KMS-11 (cell line): ENCODE data around the gene RHEX.

Experiments
- H2AFZ ChIP-seq: fragments of 200-600 bp; sonication (generic); 2 replicates; pipeline ENCODE4 v1.6.1; 2016; ENCODE audit warnings: antibody characterized with exemption, mixed run types, low read depth
- H3K27ac ChIP-seq: fragments of 200-600 bp; sonication (generic); 2 replicates; pipeline ENCODE4 v1.6.1; 2016; ENCODE audit warnings: mild to moderate bottlenecking, mixed run types
- H3K27me3 ChIP-seq: fragments of 200-600 bp; sonication (generic); 2 replicates; pipeline ENCODE4 v1.6.1; 2017; ENCODE audit warnings: mild to moderate bottlenecking, low read depth, mixed run types, moderate library complexity; ENCODE audit not compliant: insufficient read depth
- H3K36me3 ChIP-seq: fragments of 200-600 bp; sonication (generic); 2 replicates; pipeline ENCODE4 v1.6.1; 2017; ENCODE audit warnings: mild to moderate bottlenecking, mixed run types; ENCODE audit not compliant: insufficient read depth
- H3K4me1 ChIP-seq: fragments of 200-600 bp; sonication (generic); 2 replicates; pipeline ENCODE4 v1.6.1; 2016; ENCODE audit warnings: mild to moderate bottlenecking, low read depth, mixed run types; ENCODE audit not compliant: poor library complexity, severe bottlenecking
- H3K4me2 ChIP-seq: fragments of 200-600 bp; sonication (generic); 2 replicates; pipeline ENCODE4 v1.7.0; 2016; ENCODE audit warnings: mild to moderate bottlenecking, mixed run types
- H3K4me3 ChIP-seq: fragments of 200-600 bp; sonication (generic); IDR thresholded peaks from 2 replicates; pipeline ENCODE4 v1.6.1; 2017; ENCODE audit warnings: low read depth, low read length, mixed read lengths; ENCODE audit not compliant: insufficient read depth
- H3K79me2 ChIP-seq: fragments of 200-600 bp; sonication (generic); 2 replicates; pipeline ENCODE4 v1.6.1; 2016; ENCODE audit warnings: low read depth, mixed run types; ENCODE audit not compliant: insufficient read depth
- H3K9ac ChIP-seq: fragments of 200-600 bp; sonication (generic); 2 replicates; pipeline ENCODE4 v1.6.1; 2016; ENCODE audit warnings: mild to moderate bottlenecking, mixed run types
- H4K20me1 ChIP-seq: fragments of 200-600 bp; sonication (generic); 2 replicates; pipeline ENCODE4 v1.6.1; 2016; ENCODE audit warnings: mild to moderate bottlenecking, mixed run types; ENCODE audit not compliant: insufficient read depth
- TF ChIP-seq, protein P1 (sequence below): fragments of 200-600 bp; sonication (generic); conservative IDR thresholded peaks from 2 replicates; pipeline ENCODE4 v1.6.1; 2017; ENCODE audit warnings: low read depth, mild to moderate bottlenecking, antibody characterized with exemption, low read length, moderate library complexity, mixed read lengths

The RHEX gene

DNA sequence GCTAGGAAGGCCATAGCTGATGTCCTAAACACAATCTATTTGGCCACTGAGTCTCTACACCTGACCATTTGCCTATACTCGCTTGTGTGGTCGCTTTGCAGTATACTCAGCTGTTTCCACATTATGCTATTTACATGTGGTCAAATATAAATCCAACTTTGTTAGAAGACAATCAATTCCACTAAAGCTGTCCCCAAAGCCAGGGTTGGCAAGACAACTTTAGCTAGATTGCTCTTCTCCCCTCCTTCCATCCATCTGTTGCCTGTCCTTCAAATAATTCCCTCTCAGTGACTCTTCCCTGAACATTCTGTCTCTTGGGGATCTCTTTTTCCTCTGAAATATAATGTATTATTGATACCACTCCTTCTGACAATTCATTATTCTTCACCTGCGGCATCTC is 34.1 kb downstream of the RHEX start:
- TF ChIP-seq, protein P1, sequence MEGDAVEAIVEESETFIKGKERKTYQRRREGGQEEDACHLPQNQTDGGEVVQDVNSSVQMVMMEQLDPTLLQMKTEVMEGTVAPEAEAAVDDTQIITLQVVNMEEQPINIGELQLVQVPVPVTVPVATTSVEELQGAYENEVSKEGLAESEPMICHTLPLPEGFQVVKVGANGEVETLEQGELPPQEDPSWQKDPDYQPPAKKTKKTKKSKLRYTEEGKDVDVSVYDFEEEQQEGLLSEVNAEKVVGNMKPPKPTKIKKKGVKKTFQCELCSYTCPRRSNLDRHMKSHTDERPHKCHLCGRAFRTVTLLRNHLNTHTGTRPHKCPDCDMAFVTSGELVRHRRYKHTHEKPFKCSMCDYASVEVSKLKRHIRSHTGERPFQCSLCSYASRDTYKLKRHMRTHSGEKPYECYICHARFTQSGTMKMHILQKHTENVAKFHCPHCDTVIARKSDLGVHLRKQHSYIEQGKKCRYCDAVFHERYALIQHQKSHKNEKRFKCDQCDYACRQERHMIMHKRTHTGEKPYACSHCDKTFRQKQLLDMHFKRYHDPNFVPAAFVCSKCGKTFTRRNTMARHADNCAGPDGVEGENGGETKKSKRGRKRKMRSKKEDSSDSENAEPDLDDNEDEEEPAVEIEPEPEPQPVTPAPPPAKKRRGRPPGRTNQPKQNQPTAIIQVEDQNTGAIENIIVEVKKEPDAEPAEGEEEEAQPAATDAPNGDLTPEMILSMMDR, result no peak
- H3K27ac ChIP-seq, result no peak overlapping the region
- H2AFZ ChIP-seq, result no peak overlapping the region
- no peaks in the 10 kb centered on the region for H3K36me3 ChIP-seq
- H4K20me1 ChIP-seq, result no peaks in the 10 kb centered on the region
- no peak overlapping the region for H3K4me2 ChIP-seq
- H3K4me1 ChIP-seq, result no peaks in the 10 kb centered on the region
- H3K79me2 ChIP-seq, result no peaks in the 10 kb centered on the region
- no peak overlapping the region for H3K4me3 ChIP-seq
- H3K9ac ChIP-seq, result no peak overlapping the region
- H3K27me3 ChIP-seq, result no peaks in the 10 kb centered on the region

DNA sequence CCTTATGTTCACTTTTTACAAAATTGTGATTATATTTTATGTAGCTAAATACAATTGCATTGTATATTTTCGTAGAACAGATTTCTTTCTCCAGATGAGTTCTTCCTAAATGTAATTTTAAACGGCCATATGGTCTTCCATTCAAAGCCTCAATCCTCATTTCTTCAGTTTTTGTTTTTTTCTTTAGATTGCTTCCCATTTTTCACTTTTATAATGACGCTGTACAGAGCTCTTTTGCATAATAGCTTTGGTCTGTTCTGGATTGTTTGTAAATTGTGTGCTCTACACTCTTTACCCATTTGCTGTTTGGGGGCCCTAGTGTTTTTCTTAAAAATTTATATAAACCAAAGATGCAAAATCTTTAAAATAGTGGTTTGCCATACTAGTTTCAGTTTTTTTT is 36.4 kb downstream of the RHEX start:
- Histone ChIP-seq H3K9ac (no peak overlapping the region), H3K4me2 (no peak overlapping the region), H3K4me1 (no peaks in the 10 kb centered on the region), H3K4me3 (no peak overlapping the region), H3K27me3 (no peaks in the 10 kb centered on the region), H2AFZ (no peak overlapping the region), H4K20me1 (no peaks in the 10 kb centered on the region), H3K36me3 (no peaks in the 10 kb centered on the region), H3K27ac (no peak overlapping the region), H3K79me2 (no peaks in the 10 kb centered on the region)
- TF ChIP-seq, protein P1, result no peak

DNA sequence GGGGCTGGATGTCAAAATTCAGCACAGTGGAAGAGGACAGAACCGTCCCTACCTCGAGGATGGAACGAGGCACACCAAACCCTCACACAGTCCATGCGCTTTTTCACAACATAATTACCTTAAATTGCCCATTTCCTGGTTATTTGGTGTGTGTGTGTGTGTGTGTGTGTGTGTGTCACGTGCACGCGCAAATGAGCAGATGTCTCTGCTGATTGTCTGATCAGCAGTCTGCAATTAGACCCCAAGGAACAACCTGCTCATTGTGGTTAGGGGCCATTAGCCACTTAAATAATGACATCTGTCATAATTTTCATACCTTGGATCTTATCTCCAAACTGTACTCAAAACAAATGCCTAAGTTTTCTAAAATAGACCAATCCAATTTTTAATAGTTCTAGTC is 41.1 kb downstream of the RHEX start:
- Histone ChIP-seq H3K9ac (no peak overlapping the region), H3K79me2 (no peaks in the 10 kb centered on the region), H3K27ac (no peak overlapping the region), H4K20me1 (no peaks in the 10 kb centered on the region), H3K27me3 (no peaks in the 10 kb centered on the region), H3K4me2 (no peak overlapping the region), H3K36me3 (no peaks in the 10 kb centered on the region), H3K4me3 (no peak overlapping the region), H2AFZ (no peak overlapping the region), H3K4me1 (no peaks in the 10 kb centered on the region)
- TF ChIP-seq, protein P1, result no peak

DNA sequence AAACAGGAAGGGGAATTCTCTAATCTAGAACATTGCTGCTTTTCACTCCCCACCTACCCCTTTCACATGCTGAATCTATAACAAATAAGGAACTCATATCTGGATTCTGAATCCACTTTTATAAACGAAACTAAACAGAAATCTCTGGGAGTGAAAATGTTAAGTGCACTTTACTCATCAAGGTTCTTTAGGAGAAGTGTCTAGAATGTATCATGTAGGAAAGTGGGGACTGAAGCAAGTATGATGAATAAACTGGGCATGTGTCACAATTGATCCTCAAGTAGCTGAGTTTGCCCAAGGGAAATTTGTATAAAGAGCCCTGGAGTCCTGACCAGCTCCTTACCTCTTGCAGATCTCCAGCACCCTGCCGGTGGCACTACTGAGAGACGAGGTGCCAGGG is 44.4 kb downstream of the RHEX start:
- no peaks in the 10 kb centered on the region for H3K27me3 ChIP-seq
- H3K79me2 ChIP-seq, result no peaks in the 10 kb centered on the region
- no peak overlapping the region for H3K4me3 ChIP-seq
- H3K4me1 ChIP-seq, result no peaks in the 10 kb centered on the region
- H2AFZ ChIP-seq, result no peak overlapping the region
- H4K20me1 ChIP-seq, result no peaks in the 10 kb centered on the region
- H3K4me2 ChIP-seq, result no peak overlapping the region
- no peaks in the 10 kb centered on the region for H3K36me3 ChIP-seq
- TF ChIP-seq, protein P1, result no peak
- H3K9ac ChIP-seq, result no peak overlapping the region
- H3K27ac ChIP-seq, result no peak overlapping the region
